ENCODE results near the gene RFX1. TPM values are rescaled to one million over a fixed set of nuclear protein-coding genes. Genes with fewer than 3 reads are reported as not detected.

RFX1 gene
- total RNA-seq, 2 donors from 2014 or later = 9.2 to 12.7 TPM

DNA sequence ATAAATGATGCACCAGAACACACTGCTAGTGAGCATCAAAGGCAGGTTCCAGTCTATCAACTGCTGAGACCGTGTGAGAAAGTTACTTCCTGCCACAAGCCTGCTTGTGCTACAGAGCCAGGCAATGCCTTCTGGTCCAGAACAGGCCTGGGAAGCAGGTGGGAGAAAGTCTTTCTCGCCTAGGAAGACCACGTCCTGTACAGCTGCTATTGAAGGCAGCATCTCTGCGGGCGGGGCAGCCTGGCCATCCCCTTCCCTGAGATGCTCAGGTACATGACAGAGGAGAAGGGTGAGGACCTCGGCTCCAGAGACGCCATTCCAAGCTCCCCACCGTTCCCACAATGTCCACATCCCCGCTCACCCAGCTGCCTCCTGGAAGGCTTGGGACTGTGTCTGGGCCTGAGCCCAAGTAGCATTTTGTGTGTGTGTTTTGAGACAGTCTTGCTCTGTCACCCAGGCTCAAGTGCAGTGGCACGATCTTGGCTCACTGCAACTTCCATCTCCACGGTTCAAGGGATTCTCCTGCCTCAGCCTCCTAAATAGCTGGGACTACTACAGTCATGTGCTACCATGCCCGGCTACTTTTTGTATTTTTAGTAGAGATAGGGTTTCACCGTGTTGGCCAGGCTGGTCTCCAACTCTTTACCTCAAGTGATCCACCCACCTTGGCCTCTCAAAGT is 3.4 kb downstream of the RFX1 start:
- Histone ChIP-seq H3K4me3 (no peak overlapping the region), H3K27me3 (replicated peaks; ENCODE audit: insufficient read depth) (no peaks in the 10 kb centered on the region), H3K9me3 (no peaks in the 10 kb centered on the region), H3K36me3 (no peaks in the 10 kb centered on the region), H3K27ac (peak overlapping the region; percentile 59 to 99), H3K4me1 (replicated peaks) (no peaks in the 10 kb centered on the region)
- intact Hi-C loops (cut with DNase I) = no loop called here
- no peak for DNase-seq (ENCODE audit: low spot score)
- TF ChIP-seq, protein P1, sequence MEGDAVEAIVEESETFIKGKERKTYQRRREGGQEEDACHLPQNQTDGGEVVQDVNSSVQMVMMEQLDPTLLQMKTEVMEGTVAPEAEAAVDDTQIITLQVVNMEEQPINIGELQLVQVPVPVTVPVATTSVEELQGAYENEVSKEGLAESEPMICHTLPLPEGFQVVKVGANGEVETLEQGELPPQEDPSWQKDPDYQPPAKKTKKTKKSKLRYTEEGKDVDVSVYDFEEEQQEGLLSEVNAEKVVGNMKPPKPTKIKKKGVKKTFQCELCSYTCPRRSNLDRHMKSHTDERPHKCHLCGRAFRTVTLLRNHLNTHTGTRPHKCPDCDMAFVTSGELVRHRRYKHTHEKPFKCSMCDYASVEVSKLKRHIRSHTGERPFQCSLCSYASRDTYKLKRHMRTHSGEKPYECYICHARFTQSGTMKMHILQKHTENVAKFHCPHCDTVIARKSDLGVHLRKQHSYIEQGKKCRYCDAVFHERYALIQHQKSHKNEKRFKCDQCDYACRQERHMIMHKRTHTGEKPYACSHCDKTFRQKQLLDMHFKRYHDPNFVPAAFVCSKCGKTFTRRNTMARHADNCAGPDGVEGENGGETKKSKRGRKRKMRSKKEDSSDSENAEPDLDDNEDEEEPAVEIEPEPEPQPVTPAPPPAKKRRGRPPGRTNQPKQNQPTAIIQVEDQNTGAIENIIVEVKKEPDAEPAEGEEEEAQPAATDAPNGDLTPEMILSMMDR (IDR thresholded peaks at IDR 0.05) = no peak
- TF ChIP-seq POLR2AphosphoS5 (IDR thresholded peaks at IDR 0.05) (no peak), POLR2A (IDR thresholded peaks at IDR 0.05) (no peak)
- whole genome bisulfite sequencing = 49% methylated on average over 13 of the region's 13 CpGs

DNA sequence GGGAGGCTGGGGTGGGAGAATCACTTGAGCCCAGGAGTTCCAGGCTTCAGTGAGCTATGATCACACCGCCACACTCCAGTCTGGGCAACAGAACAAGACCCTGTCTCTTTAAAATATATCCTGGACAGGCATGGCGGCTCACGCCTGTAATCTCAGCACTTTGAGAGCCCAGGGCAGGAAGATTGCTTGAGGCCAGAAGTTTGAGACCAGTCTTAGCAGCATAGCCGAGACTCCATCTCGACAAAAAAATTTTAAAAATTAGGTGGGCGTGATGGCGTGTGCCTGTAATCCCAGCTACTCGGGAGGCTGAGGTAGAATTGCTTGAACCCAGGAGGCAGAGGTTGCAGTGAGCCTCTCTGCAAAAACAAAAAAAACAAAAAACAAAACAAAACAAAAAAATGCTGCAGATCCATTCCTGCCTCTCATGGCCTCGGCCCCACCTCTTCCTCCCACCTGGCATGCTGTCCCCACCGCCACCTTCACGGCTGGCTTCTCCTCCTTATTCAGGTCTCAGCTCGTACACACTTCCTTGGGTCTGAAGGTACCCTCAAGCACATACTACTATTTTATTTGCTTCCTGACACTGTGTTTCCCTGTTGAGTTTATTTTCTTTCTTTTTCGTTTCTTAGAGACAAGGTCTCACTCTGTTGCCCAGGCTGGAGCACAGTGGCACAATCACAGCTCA is 5.3 kb downstream of the RFX1 start:
- no peaks in the 10 kb centered on the region for H3K27me3 ChIP-seq (replicated peaks; ENCODE audit: insufficient read depth)
- no peak for DNase-seq (ENCODE audit: low spot score)
- H3K36me3 ChIP-seq = no peaks in the 10 kb centered on the region
- H3K27ac ChIP-seq = peak overlapping the region in 1 of 2 donors; percentile 54
- 64% methylated on average over 13 of the region's 13 CpGs for WGBS
- no peaks in the 10 kb centered on the region for H3K9me3 ChIP-seq
- H3K4me3 ChIP-seq = no peak overlapping the region
- TF ChIP-seq, protein P1 (IDR thresholded peaks at IDR 0.05) = no peak
- TF ChIP-seq POLR2A (IDR thresholded peaks at IDR 0.05) (no peak), POLR2AphosphoS5 (IDR thresholded peaks at IDR 0.05) (no peak)
- intact Hi-C loops (cut with DNase I) = no loop called here
- no peaks in the 10 kb centered on the region for H3K4me1 ChIP-seq (replicated peaks)

DNA sequence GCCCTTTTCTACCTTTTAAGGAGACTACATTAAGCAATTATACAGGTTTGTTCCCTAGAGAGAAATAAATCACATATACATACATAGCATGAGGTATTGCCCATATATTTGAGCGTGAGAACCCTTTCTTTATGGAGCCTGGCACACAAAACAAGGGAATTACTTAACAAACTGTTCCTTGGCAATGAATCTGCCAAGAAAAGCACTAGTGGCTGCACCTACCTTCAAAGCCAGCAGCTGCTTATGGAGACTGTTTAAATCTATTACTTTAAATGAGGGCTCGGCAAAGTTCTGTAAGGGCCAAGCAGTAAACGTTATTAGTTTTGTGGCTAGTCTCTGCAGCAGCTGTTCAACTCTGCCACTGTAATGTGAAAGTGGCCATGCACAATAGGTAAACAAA is 7.0 kb downstream of the RFX1 start:
- Histone ChIP-seq H3K36me3 (no peaks in the 10 kb centered on the region), H3K27me3 (replicated peaks; ENCODE audit: insufficient read depth) (no peaks in the 10 kb centered on the region), H3K9me3 (no peaks in the 10 kb centered on the region), H3K4me3 (no peak overlapping the region), H3K4me1 (replicated peaks) (no peaks in the 10 kb centered on the region), H3K27ac (no peak overlapping the region)
- DNase-seq (ENCODE audit: low spot score) = no peak
- TF ChIP-seq, protein P1 (IDR thresholded peaks at IDR 0.05) = no peak
- TF ChIP-seq POLR2AphosphoS5 (IDR thresholded peaks at IDR 0.05) (no peak), POLR2A (IDR thresholded peaks at IDR 0.05) (no peak)
- 96% methylated on average over 3 of the region's 3 CpGs for WGBS
- intact Hi-C loops (cut with DNase I) = no loop called here

DNA sequence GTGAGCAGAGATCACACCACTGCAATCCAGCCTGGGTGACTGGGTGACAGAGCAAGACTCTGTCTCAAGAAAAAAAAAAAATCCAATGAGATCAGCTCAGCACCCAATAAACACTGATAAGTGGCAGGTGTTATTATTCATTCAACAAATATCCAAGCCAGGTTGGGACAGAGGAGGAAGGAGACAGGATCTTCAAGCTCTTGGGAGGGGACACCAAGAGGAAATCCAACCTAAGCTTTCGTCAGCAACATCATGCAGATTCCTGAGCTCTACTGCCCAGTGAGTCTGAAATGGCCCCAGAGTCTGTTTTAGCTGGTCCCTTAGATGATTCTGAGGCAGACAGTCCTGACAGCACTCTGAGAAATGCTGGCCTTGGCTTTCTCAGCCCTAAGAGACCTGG is 7.7 kb downstream of the RFX1 start:
- intact Hi-C loops (cut with DNase I) = no loop called here
- H3K9me3 ChIP-seq = no peaks in the 10 kb centered on the region
- no peaks in the 10 kb centered on the region for H3K27me3 ChIP-seq (replicated peaks; ENCODE audit: insufficient read depth)
- H3K4me3 ChIP-seq = no peak overlapping the region
- no peaks in the 10 kb centered on the region for H3K36me3 ChIP-seq
- WGBS = 100% methylated on average over 1 of the region's 1 CpG
- no peaks in the 10 kb centered on the region for H3K4me1 ChIP-seq (replicated peaks)
- H3K27ac ChIP-seq = no peak overlapping the region
- TF ChIP-seq, protein P1 (IDR thresholded peaks at IDR 0.05) = no peak
- TF ChIP-seq POLR2A (IDR thresholded peaks at IDR 0.05) = no peak
- no peak for TF ChIP-seq POLR2AphosphoS5 (IDR thresholded peaks at IDR 0.05)
- DNase-seq (ENCODE audit: low spot score) = no peak

DNA sequence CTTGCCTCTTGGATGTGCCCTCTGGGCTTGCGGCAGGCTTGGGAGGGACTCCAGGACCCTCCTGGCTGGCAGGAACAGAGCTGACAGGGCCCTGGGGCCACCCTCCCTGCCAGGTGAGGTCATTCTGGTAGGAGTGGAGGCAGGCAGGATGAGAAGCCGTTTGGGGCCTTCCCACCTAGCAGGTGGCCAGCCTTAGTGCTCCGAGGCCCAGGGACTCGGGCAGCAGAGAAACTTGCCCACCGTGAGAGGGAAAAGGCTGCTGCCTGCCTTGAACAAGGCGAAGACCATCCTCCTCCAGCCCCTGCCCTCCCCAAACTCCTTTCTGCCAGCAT is 8.5 kb downstream of the RFX1 start:
- WGBS = 93% methylated on average over 6 of the region's 6 CpGs
- H3K4me3 ChIP-seq = no peak overlapping the region
- H3K4me1 ChIP-seq (replicated peaks) = no peaks in the 10 kb centered on the region
- no peaks in the 10 kb centered on the region for H3K9me3 ChIP-seq
- H3K36me3 ChIP-seq = no peaks in the 10 kb centered on the region
- TF ChIP-seq POLR2A (IDR thresholded peaks at IDR 0.05) (no peak), POLR2AphosphoS5 (IDR thresholded peaks at IDR 0.05) (no peak)
- TF ChIP-seq, protein P1 (IDR thresholded peaks at IDR 0.05) = no peak
- no peaks in the 10 kb centered on the region for H3K27me3 ChIP-seq (replicated peaks; ENCODE audit: insufficient read depth)
- intact Hi-C loops (cut with DNase I) = no loop called here
- DNase-seq (ENCODE audit: low spot score) = no peak
- H3K27ac ChIP-seq = no peak overlapping the region
